ENCODE measurements around the gene STMP1. TPM values are rescaled to one million over a fixed set of nuclear protein-coding genes. Genes with fewer than 3 reads are reported as not detected.
"Not testable (repeated sequence)": the region's sequence is repeated elsewhere in the genome, so short reads cannot be mapped to it uniquely, and the experiment has no call there.

STMP1 gene
- total RNA-seq, 1 experiment from 2014 or later = 77.0 TPM

DNA sequence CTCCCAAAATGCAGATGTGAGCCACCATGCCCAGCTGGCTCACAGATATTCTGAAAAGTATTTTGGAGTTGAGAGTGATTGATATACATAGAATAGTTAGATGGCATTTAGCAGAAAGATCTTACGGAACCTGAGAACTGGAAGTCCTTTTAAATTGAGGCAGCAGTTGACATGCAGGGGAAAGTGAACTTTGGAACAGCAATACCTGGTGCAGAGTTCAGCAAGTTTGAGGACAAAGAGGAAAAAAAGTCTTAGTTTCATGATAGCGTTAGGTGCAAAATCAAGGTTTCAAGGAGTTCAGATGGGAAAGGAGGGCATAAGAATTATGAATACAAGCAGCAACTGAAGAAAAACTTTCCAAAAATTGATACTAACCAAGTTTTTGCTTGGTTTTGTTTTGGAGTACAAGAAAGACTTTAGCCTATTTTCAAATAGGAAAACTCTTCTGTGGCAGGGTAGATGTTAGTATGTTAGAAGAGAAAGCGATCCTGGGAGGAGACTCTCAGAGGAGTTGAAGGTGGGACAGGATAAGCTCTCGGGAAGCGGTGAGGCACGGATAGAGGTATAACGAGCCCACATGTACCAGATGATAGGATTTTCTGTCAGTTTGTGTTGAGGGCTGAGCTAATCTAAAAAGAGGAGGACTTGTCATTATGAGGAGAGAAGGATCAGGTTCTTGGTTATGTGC, 28.0 kb upstream of the STMP1 start:
- CTCF ChIA-PET = interaction anchor here (0.6 to 0.7 kb wide), 2 partner anchors 11 to 40 kb away, joined by 3 read pairs; no protein-coding TSS in a partner anchor
- BruUV-seq (replicated peaks) = no TSS peak
- DNase-seq = no peak
- Histone ChIP-seq H3K9me3 (ENCODE audit: insufficient read depth, low read depth) (no peaks in the 10 kb centered on the region), H2AFZ (no peak overlapping the region), H3K9me2 (ENCODE audit: insufficient read depth) (no peaks in the 10 kb centered on the region), H3K4me1 (replicated peaks; ENCODE audit: insufficient read depth) (no peaks in the 10 kb centered on the region), H3K79me2 (ENCODE audit: low read depth) (no peaks in the 10 kb centered on the region), H3K4me3 (no peak overlapping the region), H4K20me1 (ENCODE audit: insufficient read depth) (peaks cover 7% of the 10 kb centered on the region; the same call in 1 of the 2 replicates), H3K36me3 (ENCODE audit: low read depth) (peaks cover 32% of the 10 kb centered on the region), H3K27ac (no peak overlapping the region), H3K4me2 (no peak overlapping the region), H3F3A (ENCODE audit: insufficient read depth, low read depth) (no peaks in the 10 kb centered on the region; the same call in 1 of the 2 replicates), H3K27me3 (ENCODE audit: insufficient read depth, low read depth) (no peaks in the 10 kb centered on the region)
- POLR2A ChIA-PET (ENCODE audit: unreplicated experiment) = no interaction called here
- intact Hi-C loops (cut with micrococcal nuclease; ENCODE audit: unreplicated experiment) = no loop called here
- TF ChIP-seq, protein P1, sequence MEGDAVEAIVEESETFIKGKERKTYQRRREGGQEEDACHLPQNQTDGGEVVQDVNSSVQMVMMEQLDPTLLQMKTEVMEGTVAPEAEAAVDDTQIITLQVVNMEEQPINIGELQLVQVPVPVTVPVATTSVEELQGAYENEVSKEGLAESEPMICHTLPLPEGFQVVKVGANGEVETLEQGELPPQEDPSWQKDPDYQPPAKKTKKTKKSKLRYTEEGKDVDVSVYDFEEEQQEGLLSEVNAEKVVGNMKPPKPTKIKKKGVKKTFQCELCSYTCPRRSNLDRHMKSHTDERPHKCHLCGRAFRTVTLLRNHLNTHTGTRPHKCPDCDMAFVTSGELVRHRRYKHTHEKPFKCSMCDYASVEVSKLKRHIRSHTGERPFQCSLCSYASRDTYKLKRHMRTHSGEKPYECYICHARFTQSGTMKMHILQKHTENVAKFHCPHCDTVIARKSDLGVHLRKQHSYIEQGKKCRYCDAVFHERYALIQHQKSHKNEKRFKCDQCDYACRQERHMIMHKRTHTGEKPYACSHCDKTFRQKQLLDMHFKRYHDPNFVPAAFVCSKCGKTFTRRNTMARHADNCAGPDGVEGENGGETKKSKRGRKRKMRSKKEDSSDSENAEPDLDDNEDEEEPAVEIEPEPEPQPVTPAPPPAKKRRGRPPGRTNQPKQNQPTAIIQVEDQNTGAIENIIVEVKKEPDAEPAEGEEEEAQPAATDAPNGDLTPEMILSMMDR (conservative IDR thresholded peaks at IDR 0.05) = no peak

- CTCF ChIA-PET; H3K4me1 ChIP-seq (replicated peaks; ENCODE audit: insufficient read depth); H3K4me2 ChIP-seq; POLR2A ChIA-PET (ENCODE audit: unreplicated experiment); H2AFZ ChIP-seq; H3K27ac ChIP-seq; H3K27me3 ChIP-seq (ENCODE audit: insufficient read depth, low read depth); intact Hi-C loops (cut with micrococcal nuclease; ENCODE audit: unreplicated experiment); H3K79me2 ChIP-seq (ENCODE audit: low read depth); H3F3A ChIP-seq (ENCODE audit: insufficient read depth, low read depth); BruUV-seq (replicated peaks); DNase-seq; H3K9me3 ChIP-seq (ENCODE audit: insufficient read depth, low read depth); H3K4me3 ChIP-seq; H4K20me1 ChIP-seq (ENCODE audit: insufficient read depth); H3K9me2 ChIP-seq (ENCODE audit: insufficient read depth): not testable (repeated sequence)
- peaks cover 41% of the 10 kb centered on the region for H3K36me3 ChIP-seq (ENCODE audit: low read depth)
Measured at GRCh38 chr7:135639690-135640089, 22.6 kb upstream of the STMP1 start.

GRCh38 chr7:135644154-135644553, 18.2 kb upstream of the STMP1 start:
- H2AFZ ChIP-seq = no peak overlapping the region
- no peak overlapping the region for H3K4me2 ChIP-seq
- H3F3A ChIP-seq (ENCODE audit: insufficient read depth, low read depth) = no peaks in the 10 kb centered on the region; the same call in 1 of the 2 replicates
- H3K36me3 ChIP-seq (ENCODE audit: low read depth) = peaks cover 29% of the 10 kb centered on the region
- no peak for DNase-seq
- no peaks in the 10 kb centered on the region for H3K4me1 ChIP-seq (replicated peaks; ENCODE audit: insufficient read depth)
- H3K9me3 ChIP-seq (ENCODE audit: insufficient read depth, low read depth) = no peaks in the 10 kb centered on the region
- CTCF ChIA-PET = no interaction called here
- no TSS peak for BruUV-seq (replicated peaks)
- no peaks in the 10 kb centered on the region for H3K27me3 ChIP-seq (ENCODE audit: insufficient read depth, low read depth)
- POLR2A ChIA-PET (ENCODE audit: unreplicated experiment) = no interaction called here
- no peak overlapping the region for H3K27ac ChIP-seq
- no peaks in the 10 kb centered on the region for H3K9me2 ChIP-seq (ENCODE audit: insufficient read depth)
- no peak overlapping the region for H3K4me3 ChIP-seq
- intact Hi-C loops (cut with micrococcal nuclease; ENCODE audit: unreplicated experiment) = loop anchor here (2.0 kb wide), 1 partner anchor 133 kb away; the partner anchor contains the start of gene CNOT4
- no peak for TF ChIP-seq EZH2 (IDR thresholded peaks at IDR 0.05; ENCODE audit: low read depth)
- TF ChIP-seq, protein P1 (conservative IDR thresholded peaks at IDR 0.05) = no peak
- H3K79me2 ChIP-seq (ENCODE audit: low read depth) = no peaks in the 10 kb centered on the region
- no peaks in the 10 kb centered on the region for H4K20me1 ChIP-seq (ENCODE audit: insufficient read depth)

All from PC-9 (cell line).